Transverse colon (tissue), 4 donors: ENCODE data around the gene MTHFSD.

Experiments used
- CTCF ChIP-seq, 5 experiments: fragments of 200-600 bp in 3 of 5; fragments of 450-650 bp in 2 of 5; sonication (generic) in 3 of 5; IDR thresholded peaks; 1 replicate in 2 of 5; 2 replicates in 3 of 5; pipeline ENCODE4 v1.5.1; 2016 to 2017; ENCODE audit warnings: antibody characterized with exemption in 5 of 5, inconsistent platforms in 3 of 5, mild to moderate bottlenecking in 2 of 5, moderate library complexity in 1 of 5
- POLR2A ChIP-seq: fragments of 450-650 bp; IDR thresholded peaks from one replicate; pipeline ENCODE4 v1.6.1; 2016; ENCODE audit warnings: antibody characterized with exemption, mild to moderate bottlenecking, moderate library complexity
- POLR2AphosphoS5 ChIP-seq, 3 donors: sonication (generic); formaldehyde crosslinking; IDR thresholded peaks; one replicate each; pipeline ENCODE4 v1.6.1; 2016; ENCODE audit warnings: antibody characterized with exemption in 3 of 3

- no peak for TF ChIP-seq CTCF (IDR thresholded peaks at IDR 0.05)
- TF ChIP-seq POLR2AphosphoS5 (IDR thresholded peaks at IDR 0.05): no peak
- TF ChIP-seq POLR2A: no peak
These were observed 27.7 kb downstream of the MTHFSD start for GRCh38 chr16:86527366-86527765.
